Measurements from ENCODE around the gene BDP1.
"Not testable (repeated sequence)": the region's sequence is repeated elsewhere in the genome, so short reads cannot be mapped to it uniquely, and the experiment has no call there.

The BDP1 gene

DNA sequence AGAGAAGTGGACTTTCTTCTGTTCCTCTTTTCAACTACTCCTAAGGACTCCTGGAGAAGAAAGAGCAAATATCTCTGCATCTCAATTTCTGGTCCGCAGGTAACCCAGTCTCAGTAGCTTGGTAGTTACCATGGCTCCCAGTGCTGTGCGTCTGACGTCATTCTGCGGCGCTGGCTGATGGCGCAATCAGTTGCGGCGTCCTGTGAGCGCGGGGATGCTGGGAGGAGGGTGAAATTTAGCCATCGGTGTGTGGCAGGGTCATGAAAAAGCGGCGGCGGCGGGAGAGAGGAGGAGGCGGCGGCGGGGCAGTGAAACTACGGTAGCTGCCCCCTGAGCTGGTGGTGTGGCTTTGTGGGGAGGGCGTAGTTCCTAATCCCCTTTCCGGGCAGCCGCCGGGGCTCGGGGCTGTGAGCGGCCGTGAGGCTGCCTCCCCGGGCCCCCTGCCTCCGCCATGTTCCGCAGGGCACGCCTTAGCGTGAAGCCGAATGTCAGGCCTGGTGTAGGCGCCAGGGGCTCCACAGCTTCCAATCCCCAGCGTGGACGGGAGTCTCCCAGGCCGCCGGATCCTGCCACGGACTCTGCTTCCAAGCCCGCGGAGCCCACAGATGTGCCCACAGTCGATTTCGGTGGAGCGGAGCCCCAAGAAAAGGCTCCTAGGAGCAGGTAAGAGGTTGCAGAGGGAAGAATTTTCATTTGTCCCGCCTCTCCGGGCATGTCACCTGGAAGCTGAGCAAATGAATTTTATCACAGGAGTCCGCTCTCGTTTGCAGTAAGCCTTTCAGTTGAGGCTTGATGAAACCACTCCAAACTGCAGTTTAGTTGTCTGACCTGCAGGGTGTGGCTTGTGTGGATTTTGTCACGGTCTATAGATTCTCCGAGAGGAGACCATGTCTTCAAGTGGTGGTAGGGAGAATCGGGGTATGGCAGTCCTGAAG is at the start of gene BDP1:
TSS of gene BDP1 (plus strand) at position 225 of the 935 bp plus-strand sequence. CDS start at position 452, 227 bp downstream.
- TF ChIP-seq, protein P1, sequence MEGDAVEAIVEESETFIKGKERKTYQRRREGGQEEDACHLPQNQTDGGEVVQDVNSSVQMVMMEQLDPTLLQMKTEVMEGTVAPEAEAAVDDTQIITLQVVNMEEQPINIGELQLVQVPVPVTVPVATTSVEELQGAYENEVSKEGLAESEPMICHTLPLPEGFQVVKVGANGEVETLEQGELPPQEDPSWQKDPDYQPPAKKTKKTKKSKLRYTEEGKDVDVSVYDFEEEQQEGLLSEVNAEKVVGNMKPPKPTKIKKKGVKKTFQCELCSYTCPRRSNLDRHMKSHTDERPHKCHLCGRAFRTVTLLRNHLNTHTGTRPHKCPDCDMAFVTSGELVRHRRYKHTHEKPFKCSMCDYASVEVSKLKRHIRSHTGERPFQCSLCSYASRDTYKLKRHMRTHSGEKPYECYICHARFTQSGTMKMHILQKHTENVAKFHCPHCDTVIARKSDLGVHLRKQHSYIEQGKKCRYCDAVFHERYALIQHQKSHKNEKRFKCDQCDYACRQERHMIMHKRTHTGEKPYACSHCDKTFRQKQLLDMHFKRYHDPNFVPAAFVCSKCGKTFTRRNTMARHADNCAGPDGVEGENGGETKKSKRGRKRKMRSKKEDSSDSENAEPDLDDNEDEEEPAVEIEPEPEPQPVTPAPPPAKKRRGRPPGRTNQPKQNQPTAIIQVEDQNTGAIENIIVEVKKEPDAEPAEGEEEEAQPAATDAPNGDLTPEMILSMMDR (IDR thresholded peaks at IDR 0.05; ENCODE audit: low read depth, low read length): peak; percentile 15
- DNase-seq (ENCODE audit: extremely low read depth, low read depth): peak; percentile 73

DNA sequence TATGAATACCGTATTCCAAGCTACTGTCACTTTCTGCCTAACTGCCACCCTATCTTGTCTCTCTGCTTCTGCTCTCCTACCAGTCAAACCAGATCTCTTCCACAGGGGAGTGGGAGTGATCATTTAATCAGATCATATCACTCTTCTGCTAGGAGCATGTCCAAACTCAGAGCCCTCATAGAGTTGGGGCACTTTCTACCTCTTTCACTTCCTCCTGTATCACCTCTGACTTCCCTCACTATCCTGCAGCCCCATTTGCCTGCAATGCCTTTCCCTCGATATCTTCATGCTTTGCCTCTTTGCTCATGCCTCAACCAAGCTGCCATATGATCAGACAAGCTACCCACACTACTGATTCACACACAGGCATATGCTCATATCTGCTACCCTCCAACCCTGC is 45.4 kb upstream of the BDP1 start:
- DNase-seq (ENCODE audit: extremely low read depth, low read depth): not testable (repeated sequence)

DNA sequence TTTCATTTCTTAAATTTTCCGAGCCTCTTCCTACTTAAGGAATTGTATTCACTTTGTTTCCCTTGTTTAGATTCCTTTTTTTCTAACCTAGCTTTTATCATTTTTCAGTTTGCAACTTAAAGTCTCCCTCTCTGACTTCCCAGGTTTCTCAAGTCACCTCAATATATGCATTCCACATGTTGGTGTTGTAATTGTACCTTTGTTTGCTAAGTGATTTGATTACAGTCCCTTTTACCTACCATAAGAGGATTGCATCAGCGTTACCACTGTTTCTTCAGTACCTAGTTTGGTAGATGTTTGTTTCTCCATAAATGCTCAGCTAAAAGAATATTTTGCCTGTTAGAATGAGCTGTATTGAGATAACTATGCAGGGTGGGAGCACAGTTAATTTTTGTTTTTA is 39.8 kb upstream of the BDP1 start:
- not testable (repeated sequence) for DNase-seq (ENCODE audit: extremely low read depth, low read depth)

DNA sequence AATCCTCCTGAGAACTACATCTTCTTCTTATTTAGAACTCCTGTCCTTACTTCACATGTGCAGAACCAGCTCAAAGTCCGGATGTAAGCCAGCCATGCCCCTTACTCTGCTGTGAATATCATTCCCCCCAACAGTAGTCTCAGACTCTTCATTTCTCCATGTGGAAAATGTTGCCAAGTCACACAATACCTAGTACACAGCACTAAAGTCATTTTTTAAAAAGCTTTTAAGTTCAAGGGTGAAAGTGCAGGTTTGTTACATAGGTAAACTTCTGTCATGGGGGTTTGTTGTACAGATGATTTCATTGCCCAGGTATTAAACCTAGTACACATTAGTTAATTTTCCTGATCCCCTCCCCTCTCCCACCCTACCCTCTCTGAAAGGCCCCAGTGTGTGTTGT is 37.4 kb upstream of the BDP1 start:
- DNase-seq (ENCODE audit: extremely low read depth, low read depth): not testable (repeated sequence)

GRCh38 chr5:71421278-71421677 is 34.2 kb upstream of the BDP1 start:
- DNase-seq (ENCODE audit: extremely low read depth, low read depth): not testable (repeated sequence)

GRCh38 chr5:71423896-71424295 is 31.6 kb upstream of the BDP1 start:
- DNase-seq (ENCODE audit: extremely low read depth, low read depth): not testable (repeated sequence)

- DNase-seq (ENCODE audit: extremely low read depth, low read depth): not testable (repeated sequence)
Observed at GRCh38 chr5:71426686-71427474, 28.6 kb upstream of the BDP1 start.

- DNase-seq (ENCODE audit: extremely low read depth, low read depth): not testable (repeated sequence)
Observed at GRCh38 chr5:71432410-71432809, 23.0 kb upstream of the BDP1 start.

GRCh38 chr5:71434825-71435224 is 20.6 kb upstream of the BDP1 start:
- DNase-seq (ENCODE audit: extremely low read depth, low read depth): not testable (repeated sequence)

GRCh38 chr5:71441564-71441963 is 13.9 kb upstream of the BDP1 start:
- DNase-seq (ENCODE audit: extremely low read depth, low read depth): not testable (repeated sequence)

GRCh38 chr5:71443891-71444290 is 11.6 kb upstream of the BDP1 start:
- not testable (repeated sequence) for DNase-seq (ENCODE audit: extremely low read depth, low read depth)

DNA sequence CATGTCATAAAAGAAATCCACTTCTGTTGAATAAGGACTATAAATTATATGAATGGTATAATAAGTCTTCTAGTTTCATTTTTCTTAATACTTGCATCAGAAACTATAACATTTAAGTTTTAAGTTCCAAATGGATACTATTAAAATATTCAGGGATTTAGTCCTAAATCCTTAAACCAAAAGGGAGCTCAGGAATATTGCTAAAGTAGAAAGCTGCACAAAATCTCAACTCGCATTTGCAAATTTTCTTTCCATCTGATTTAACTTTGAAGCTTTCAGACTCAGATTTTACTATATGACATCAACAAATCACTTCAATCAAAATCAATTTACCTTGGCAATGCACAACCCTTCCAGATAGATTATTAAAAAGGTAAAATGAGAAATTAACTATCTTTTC is 10.4 kb upstream of the BDP1 start:
- DNase-seq (ENCODE audit: extremely low read depth, low read depth): not testable (repeated sequence)

DNA sequence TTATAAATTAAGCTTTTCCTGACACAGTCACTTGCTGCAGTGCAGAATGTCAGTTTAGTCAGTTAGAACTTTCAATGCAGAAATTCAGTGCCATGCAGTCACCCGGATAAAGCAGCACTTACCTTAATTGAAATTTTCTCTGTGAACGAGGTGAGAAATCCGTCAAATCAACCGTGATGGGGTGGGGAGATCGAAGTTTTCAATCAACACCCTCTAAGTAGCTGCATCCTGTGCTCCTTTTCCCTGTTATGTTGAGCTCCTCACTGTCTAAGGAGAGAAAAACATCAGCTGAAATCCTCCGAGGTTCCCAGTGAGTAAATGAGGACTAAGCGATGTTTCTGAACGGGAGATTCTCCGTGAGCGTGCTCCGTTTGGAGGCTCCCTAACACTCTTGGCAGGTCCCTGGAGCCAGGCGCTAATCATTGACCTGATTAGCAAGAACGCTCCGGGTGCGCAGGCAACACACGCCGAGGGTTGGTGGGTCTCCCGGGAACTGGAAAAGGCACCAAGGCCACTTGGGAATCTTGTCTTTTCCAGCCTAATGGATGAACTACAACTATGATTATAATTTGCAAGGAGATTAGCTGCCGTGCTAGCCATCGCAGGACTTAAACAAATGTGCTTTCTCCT is 9.8 kb upstream of the BDP1 start:
- not testable (repeated sequence) for DNase-seq (ENCODE audit: extremely low read depth, low read depth)

- not testable (repeated sequence) for DNase-seq (ENCODE audit: extremely low read depth, low read depth)
Observed at GRCh38 chr5:71446540-71447216, 8.8 kb upstream of the BDP1 start.
